Heart left ventricle (tissue), 16 donors: ENCODE measurements around the gene NISCH. TPM values are rescaled to one million over a fixed set of nuclear protein-coding genes. Genes with fewer than 3 reads are reported as not detected.

Experiments used
- ATAC-seq, 4 donors: fragments of 200-7000 bp; cut with Tn5 transposase; one replicate each; pipeline ENCODE4 v1.9.1; 2020 to 2022; ENCODE audit warnings: moderate library complexity in 4 of 4, mild to moderate bottlenecking in 3 of 4, moderate number of reproducible peaks in 1 of 4
- DNase-seq, 5 donors: peaks; one replicate each; pipeline ENCODE4 v3.0.0-alpha.2; 2020
- H3K27ac ChIP-seq, 12 donors: fragments of 200-600 bp; sonication (generic) in 4 of 12; one replicate each; pipeline versions ENCODE4 v1.5.0 to v1.8.0; 2016 to 2022; ENCODE audit warnings: mild to moderate bottlenecking in 2 of 12
- H3K27me3 ChIP-seq, 9 donors: fragments of 200-600 bp; sonication (generic) in 2 of 9; one replicate each; pipeline versions ENCODE4 v1.5.1 to v1.8.0; 2016 to 2022; ENCODE audit warnings: mild to moderate bottlenecking in 3 of 9
- H3K36me3 ChIP-seq, 9 donors: fragments of 200-600 bp; sonication (generic) in 2 of 9; one replicate each; pipeline versions ENCODE4 v1.5.0 to v1.8.0; 2018 to 2022; ENCODE audit warnings: mild to moderate bottlenecking in 2 of 9
- H3K4me1 ChIP-seq, 12 donors: fragments of 200-600 bp; sonication (generic) in 4 of 12; one replicate each; pipeline versions ENCODE4 v1.5.0 to v1.8.0; 2016 to 2022; ENCODE audit warnings: mild to moderate bottlenecking in 3 of 12
- H3K4me3 ChIP-seq, 12 donors: fragments of 200-600 bp; sonication (generic) in 4 of 12; one replicate each; pipeline versions ENCODE4 v1.5.0 to v1.8.0; 2017 to 2022; ENCODE audit warnings: mild to moderate bottlenecking in 9 of 12, moderate library complexity in 4 of 12
- H3K9me3 ChIP-seq, 12 donors: fragments of 200-600 bp; sonication (generic) in 4 of 12; one replicate each; pipeline versions ENCODE4 v1.5.0 to v1.8.0; 2016 to 2022; ENCODE audit warnings: mild to moderate bottlenecking in 1 of 12
- CTCF ChIP-seq, 12 donors: fragments of 200-600 bp; sonication (generic) in 4 of 12; IDR thresholded peaks; one replicate each; pipeline versions ENCODE4 v1.5.0 to v1.8.0; 2018 to 2022; ENCODE audit warnings: antibody characterized with exemption in 12 of 12, mild to moderate bottlenecking in 5 of 12
- POLR2A ChIP-seq, 2 donors: fragments of 450-650 bp; IDR thresholded peaks; one replicate each; pipeline ENCODE4 v1.6.1; 2017; ENCODE audit warnings: antibody characterized with exemption in 2 of 2, mild to moderate bottlenecking in 2 of 2, moderate library complexity in 2 of 2
- WGBS, 4 donors: extraction: QIAGEN DNeasy Blood & Tissue Kit in 2 of 4; methylation state at CpG; one replicate each; pipeline versions ENCODE4 v1.1.5 to v1.1.7; 2013 to 2018; 5-methylcytosine and 5-hydroxymethylcytosine counted together
- intact Hi-C, 10 donors: fragments of 100-400 bp; cut with DNase I; formaldehyde crosslinking; loops; one replicate each; pipeline versions ENCODE4 v1.11.1 to v1.14.2; 2022
- polyA plus RNA-seq, 2 donors: library from polyadenylated mRNA; stranded (reverse); fragments of 200-250 nt; gene quantifications; one replicate each; pipeline ENCODE4 v1.2.3, GENCODE V29; 2013
- total RNA-seq, 9 donors: library from RNA; depleted of rRNA in 2 of 9; stranded (reverse); fragments of >200 nt in 2 of 9; fragmentation: NEBNext Ultra II Directional in 3 of 9; extraction: Animal tissue kit (Norgen Biotek cat#: 25700) in 3 of 9; gene quantifications; one replicate each; pipeline versions ENCODE4 v1.1.0 to v1.2.4, GENCODE V29; 2016 to 2023
- donor health status: ischemic (EF 13 %, LVEDD 7.1; RV severe dilation, severe dysfunction).
- donor health status: healthy with polysubstance abuse.
- donor health status: DM: no; HTN: yes; CAD: no.
- donor health status: DM: no; HTN: no; CAD: no.
- donor health status: ischemic (EF 25% LVEDD 6.9; RV normal size, moderate dysfunction).
- donor health status: ischemic (EF 25% LVEDD 5.7; RV mildly dilated, moderate dysfunction).
- donor health status: healthy.
- donor health status: DM: yes; HTN: yes; CAD: no.
- donor health status: ischemic (EF 35%, LVEDD 5.7; RV mildly dilated, moderate dysfunction).
- donor health status: nonischemic (EF 11% LVEDD 7.7; RV severe dilation, severe dysfunction).
- donor health status: DM: yes; HTN: yes; CAD: no.
- donor health status: PGD.
- donor health status: ischemic (EF 29% LVEDD 5.4; RV normal size, mild dysfunction).
- donor health status: nonischemic (EF 23%, LVEDD 6.1; RV moderate dilation, normal function).

NISCH gene
- total and polyA plus RNA-seq, 11 donors: 28.8 to 56.2 (median 42.0) TPM

GRCh38 chr3:52480768-52481715 lies 25.6 kb downstream of the NISCH start:
- Histone ChIP-seq H3K27me3 (no peaks in the 10 kb centered on the region), H3K27ac (no peak overlapping the region), H3K9me3 (no peaks in the 10 kb centered on the region), H3K36me3 (peaks cover 2 to 91% (median 76%) of the 10 kb centered on the region in 9 donors), H3K4me1 (peaks cover 5 to 44% (median 24%) of the 10 kb centered on the region in 12 donors), H3K4me3 (no peak overlapping the region)
- intact Hi-C loops: loop anchor here in 4 of 10 donors (5.0 kb wide), 4 partner anchors 46 to 206 kb away; partner anchors contain the start of genes GNL3 (in 1 of the 4), NT5DC2 (in 1 of the 4), PBRM1 (in 1 of the 4) and UQCC5 (in 1 of the 4)
- peak in 2 of 5 donors; percentile 31 to 47 for DNase-seq
- no peak for ATAC-seq
- TF ChIP-seq CTCF (IDR thresholded peaks at IDR 0.05): no peak
- no peak for TF ChIP-seq POLR2A (IDR thresholded peaks at IDR 0.05)
- WGBS, 4 donors: 81 to 86% (median 83%) methylated on average over 27 of the region's 27 CpGs

DNA sequence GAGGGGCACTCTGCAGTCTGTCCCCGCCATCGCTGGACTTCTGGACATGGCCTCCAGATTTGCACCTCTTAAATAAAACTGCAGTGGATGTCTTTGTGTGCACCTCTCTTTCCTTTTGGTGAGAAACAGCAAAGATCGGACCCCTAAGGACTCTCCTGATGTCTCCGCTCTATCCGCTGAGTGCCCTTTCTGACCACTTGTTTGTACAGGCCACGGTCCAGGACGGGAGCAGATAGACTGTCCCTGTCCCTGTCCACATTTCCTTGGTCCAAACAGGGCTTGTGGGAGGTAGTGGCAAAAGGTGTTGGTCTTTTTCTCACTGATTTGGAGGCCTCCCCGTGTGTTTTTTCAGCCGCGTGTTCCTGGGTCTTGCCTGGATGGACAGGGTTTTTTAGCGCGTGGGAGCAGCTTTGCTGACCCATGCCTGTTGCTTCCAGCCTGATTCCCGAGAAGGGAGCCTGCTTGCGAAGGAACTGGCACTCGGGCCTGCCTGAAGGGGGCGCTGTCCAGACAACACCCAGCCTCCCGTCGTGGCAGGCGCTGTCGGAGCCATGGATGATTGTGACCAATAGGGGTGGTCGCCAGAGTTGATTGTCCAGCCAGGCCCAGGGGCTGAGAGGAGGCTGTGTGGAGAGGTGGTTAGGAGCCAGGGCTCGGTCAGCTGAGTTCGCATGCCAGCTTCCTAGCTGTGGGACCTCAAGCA lies 26.6 kb downstream of the NISCH start:
- no peak overlapping the region for H3K27ac ChIP-seq
- TF ChIP-seq CTCF (IDR thresholded peaks at IDR 0.05) (peak in 9 of 12 donors; percentile 17 to 47 (median 34)), POLR2A (IDR thresholded peaks at IDR 0.05) (no peak)
- peaks cover 5 to 37% (median 24%) of the 10 kb centered on the region in 12 donors for H3K4me1 ChIP-seq
- intact Hi-C loops: loop anchor here in 4 of 10 donors (5.0 kb wide), 4 partner anchors 45 to 205 kb away; partner anchors contain the start of genes GNL3 (in 1 of the 4), NT5DC2 (in 1 of the 4), PBRM1 (in 1 of the 4) and UQCC5 (in 1 of the 4)
- H3K9me3 ChIP-seq: no peaks in the 10 kb centered on the region
- no peak for ATAC-seq
- H3K36me3 ChIP-seq: peaks cover 2 to 91% (median 76%) of the 10 kb centered on the region in 9 donors
- H3K27me3 ChIP-seq: no peaks in the 10 kb centered on the region
- 84 to 86% (median 85%) methylated on average over 23 of the region's 23 CpGs for WGBS, 4 donors
- H3K4me3 ChIP-seq: no peak overlapping the region
- peak in 2 of 5 donors; percentile 40 to 60 for DNase-seq

GRCh38 chr3:52483081-52483480 lies 27.7 kb downstream of the NISCH start:
- DNase-seq (peak in 2 of 5 donors; percentile 26 to 52), ATAC-seq (peak in 2 of 4 donors; percentile 2)
- no peak for TF ChIP-seq CTCF (IDR thresholded peaks at IDR 0.05)
- TF ChIP-seq POLR2A (IDR thresholded peaks at IDR 0.05): no peak
- intact Hi-C loops: loop anchor here in 4 of 10 donors (5.0 kb wide), 4 partner anchors 44 to 204 kb away; partner anchors contain the start of genes GNL3 (in 1 of the 4), NT5DC2 (in 1 of the 4), PBRM1 (in 1 of the 4) and UQCC5 (in 1 of the 4)
- peaks cover 2 to 91% (median 76%) of the 10 kb centered on the region in 9 donors for H3K36me3 ChIP-seq
- H3K9me3 ChIP-seq: no peaks in the 10 kb centered on the region
- H3K27me3 ChIP-seq: no peaks in the 10 kb centered on the region
- H3K4me1 ChIP-seq: peaks cover 5 to 33% (median 24%) of the 10 kb centered on the region in 12 donors
- no peak overlapping the region for H3K4me3 ChIP-seq
- H3K27ac ChIP-seq: peak overlapping the region in 11 of 12 donors; percentile 30 to 77 (median 66)
- WGBS, 4 donors: 87 to 89% (median 88%) methylated on average over 11 to 14 of the region's 14 CpGs
